ENCODE data around the gene MAPK14.

The MAPK14 gene

DNA sequence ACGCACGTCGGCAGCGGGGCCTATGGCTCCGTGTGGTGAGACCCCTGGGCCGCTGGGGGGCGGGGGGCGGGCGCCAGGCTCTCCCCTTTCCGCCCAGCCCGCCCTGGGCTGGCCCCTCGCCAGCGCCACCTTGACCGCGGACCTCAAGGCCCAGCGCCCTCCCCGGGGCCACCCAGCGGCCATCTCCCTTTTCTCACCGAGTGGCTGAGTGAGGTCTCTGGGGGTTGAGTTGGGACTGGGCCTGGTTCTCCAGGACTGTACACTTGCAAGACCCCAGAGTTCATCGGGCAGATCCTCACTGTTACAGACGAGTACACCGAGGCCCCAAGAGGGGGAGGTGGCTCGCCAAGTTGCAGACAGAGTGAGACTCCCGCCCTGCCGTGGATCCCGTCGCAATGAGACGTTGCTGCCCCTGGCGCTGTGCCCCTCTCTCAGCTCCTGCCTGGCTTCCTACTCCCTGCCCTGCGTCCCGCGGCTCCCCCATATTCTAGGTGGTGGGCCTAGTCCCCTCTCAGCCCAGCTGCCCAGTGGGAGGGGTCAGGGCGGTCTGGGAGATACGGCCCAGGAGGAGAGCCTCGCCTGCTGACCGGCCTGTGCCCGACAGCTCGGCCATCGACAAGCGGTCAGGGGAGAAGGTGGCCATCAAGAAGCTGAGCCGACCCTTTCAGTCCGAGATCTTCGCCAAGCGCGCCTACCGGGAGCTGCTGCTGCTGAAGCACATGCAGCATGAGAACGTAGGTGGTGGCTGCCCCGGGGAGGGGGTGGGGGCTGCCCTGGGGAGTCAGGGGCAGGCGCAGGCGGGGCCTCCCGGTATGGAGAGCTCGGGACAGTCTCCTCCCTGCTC is 103.3 kb downstream of the MAPK14 start:
- no peak for TF ChIP-seq JUND (IDR thresholded peaks at IDR 0.05; ENCODE audit: low read depth)
- peak; percentile 73 to 81 for DNase-seq (ENCODE audit: low read depth in 1 of 2, low spot score in 1 of 2)
- in situ Hi-C loops (cut with HindIII; ENCODE audit: low pct_unique_long_range_greater_than_20kb, low sequenced_read_pairs): no loop called here

DNA sequence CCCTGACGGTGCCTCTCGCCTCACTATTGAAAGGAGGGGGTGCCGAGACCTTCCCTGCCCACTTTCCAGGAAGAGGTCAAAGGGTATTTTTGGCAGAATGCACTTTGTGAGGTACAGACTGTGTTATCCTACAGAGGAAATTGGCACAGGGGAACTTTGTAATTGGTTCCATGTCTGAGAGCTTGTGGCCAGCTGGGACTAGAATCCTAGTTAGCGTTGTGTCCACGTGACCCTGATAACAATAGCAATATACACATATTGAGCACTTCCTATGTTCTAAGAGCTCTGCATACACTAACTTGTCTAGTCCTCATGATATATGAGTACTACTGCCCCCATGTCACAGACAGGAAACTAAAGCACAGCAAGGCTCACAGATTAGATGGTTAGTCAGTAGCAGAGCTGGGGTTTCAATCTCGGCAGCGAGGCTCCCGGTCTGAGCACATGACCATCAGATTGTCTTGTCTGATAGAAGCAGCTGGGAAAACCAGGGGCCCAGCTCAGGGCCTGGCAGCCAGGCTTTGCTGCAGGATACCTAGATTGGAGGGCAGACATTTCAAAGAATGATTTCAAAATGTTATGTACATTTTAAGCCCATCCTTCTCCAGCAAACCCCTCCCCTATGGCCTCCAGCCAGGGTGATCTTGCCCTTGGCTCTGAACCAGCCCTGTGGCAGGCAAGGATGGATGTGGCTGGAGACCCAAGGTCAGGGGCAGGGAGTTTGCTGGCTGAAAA is 104.1 kb downstream of the MAPK14 start:
- in situ Hi-C loops (cut with HindIII; ENCODE audit: low pct_unique_long_range_greater_than_20kb, low sequenced_read_pairs): no loop called here
- DNase-seq (ENCODE audit: low read depth in 1 of 2, low spot score in 1 of 2): peak in 1 of 2 experiments; percentile 33

GRCh38 chr6:36132246-36132895 is 104.8 kb downstream of the MAPK14 start:
- in situ Hi-C loops (cut with HindIII; ENCODE audit: low pct_unique_long_range_greater_than_20kb, low sequenced_read_pairs): no loop called here
- no peak for TF ChIP-seq JUND (IDR thresholded peaks at IDR 0.05; ENCODE audit: low read depth)
- DNase-seq (ENCODE audit: low read depth in 1 of 2, low spot score in 1 of 2): no peak

More for the DNA sequence above, 104.1 kb downstream of the MAPK14 start:
- no peak for TF ChIP-seq JUND (IDR thresholded peaks at IDR 0.05; ENCODE audit: low read depth)

GRCh38 chr6:36133148-36133547 is 105.5 kb downstream of the MAPK14 start:
- in situ Hi-C loops (cut with HindIII; ENCODE audit: low pct_unique_long_range_greater_than_20kb, low sequenced_read_pairs): no loop called here
- TF ChIP-seq JUND (IDR thresholded peaks at IDR 0.05; ENCODE audit: low read depth): no peak
- no peak for DNase-seq (ENCODE audit: low read depth in 1 of 2, low spot score in 1 of 2)

DNA sequence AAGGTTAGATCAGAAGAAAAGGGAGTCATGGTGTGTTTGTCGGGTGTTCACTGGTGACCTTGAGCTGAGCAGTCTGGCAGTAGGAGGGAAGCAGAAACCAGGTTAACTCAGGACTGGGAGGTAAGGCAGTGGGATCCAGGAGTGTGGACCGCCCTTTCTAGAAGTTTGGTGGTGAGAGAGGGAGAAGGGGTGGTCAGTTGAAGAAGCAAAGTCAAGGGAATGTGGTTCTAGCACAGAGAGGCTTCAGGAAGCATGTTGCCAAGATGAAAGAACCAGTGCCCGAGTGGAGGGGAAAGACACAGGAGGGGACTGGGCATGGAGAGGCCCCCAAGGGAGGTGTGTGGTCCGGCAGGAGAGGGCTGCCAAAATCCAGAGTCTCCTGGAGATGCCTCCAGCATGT is 106.3 kb downstream of the MAPK14 start:
- DNase-seq (ENCODE audit: low read depth in 1 of 2, low spot score in 1 of 2): no peak
- in situ Hi-C loops (cut with HindIII; ENCODE audit: low pct_unique_long_range_greater_than_20kb, low sequenced_read_pairs): no loop called here
- no peak for TF ChIP-seq JUND (IDR thresholded peaks at IDR 0.05; ENCODE audit: low read depth)

DNA sequence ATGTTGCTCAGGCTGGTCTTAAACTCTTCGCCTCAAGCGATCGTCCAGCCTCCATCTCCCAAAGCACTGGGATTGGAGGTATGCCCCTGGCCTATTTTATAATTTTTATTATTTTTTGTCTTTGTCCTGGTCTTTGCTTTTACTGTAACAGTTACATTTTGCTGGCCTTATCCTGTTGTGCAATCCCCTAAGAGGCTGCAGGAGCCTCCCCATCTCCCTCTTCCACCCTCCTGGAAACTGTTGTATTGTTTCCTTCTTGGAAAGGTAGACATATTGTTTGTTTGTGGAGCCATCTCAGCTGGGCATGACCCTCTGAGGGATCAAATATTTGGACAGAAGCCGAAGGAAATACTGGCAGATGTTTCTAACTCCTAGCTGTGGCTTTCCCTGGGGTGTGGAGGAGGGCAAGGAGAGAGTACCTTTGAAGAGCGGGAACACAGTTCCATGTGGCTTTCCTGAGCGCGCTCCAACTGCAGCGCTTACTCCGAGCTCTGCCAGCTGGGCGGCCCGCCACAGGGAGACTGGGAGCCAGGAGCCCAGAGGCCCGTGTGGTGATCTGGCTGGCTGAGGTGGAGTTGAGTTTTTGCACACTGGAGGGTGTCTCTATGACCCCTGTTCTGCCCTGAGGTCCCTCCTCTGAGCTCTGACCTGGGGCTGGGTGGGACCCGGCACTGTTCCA is 107.6 kb downstream of the MAPK14 start:
- no peak for DNase-seq (ENCODE audit: low read depth in 1 of 2, low spot score in 1 of 2)
- in situ Hi-C loops (cut with HindIII; ENCODE audit: low pct_unique_long_range_greater_than_20kb, low sequenced_read_pairs): no loop called here
- no peak for TF ChIP-seq JUND (IDR thresholded peaks at IDR 0.05; ENCODE audit: low read depth)

DNA sequence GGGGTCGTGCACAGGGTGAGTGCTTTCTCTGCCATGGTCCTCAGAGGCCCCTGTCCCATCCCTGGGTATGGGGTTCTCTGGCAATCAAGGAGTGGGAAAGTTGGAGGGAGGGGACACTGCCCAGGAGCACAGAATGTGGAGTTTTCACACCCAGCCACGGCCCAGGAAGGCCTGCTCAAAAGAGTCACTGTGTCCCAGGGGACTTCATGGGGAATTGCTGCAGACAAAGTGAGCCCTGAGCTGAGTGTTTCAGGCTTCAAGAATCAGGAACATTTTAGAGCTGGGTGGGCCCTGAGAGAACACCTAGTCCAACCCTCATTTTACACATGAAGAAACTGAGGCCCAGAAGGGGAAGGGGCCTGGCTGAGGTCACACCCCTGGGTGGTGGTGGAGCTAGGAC is 108.4 kb downstream of the MAPK14 start:
- DNase-seq (ENCODE audit: low read depth in 1 of 2, low spot score in 1 of 2): no peak
- no peak for TF ChIP-seq JUND (IDR thresholded peaks at IDR 0.05; ENCODE audit: low read depth)
- in situ Hi-C loops (cut with HindIII; ENCODE audit: low pct_unique_long_range_greater_than_20kb, low sequenced_read_pairs): no loop called here

GRCh38 chr6:36136551-36136950 is 108.9 kb downstream of the MAPK14 start:
- no peak for TF ChIP-seq JUND (IDR thresholded peaks at IDR 0.05; ENCODE audit: low read depth)
- in situ Hi-C loops (cut with HindIII; ENCODE audit: low pct_unique_long_range_greater_than_20kb, low sequenced_read_pairs): no loop called here
- no peak for DNase-seq (ENCODE audit: low read depth in 1 of 2, low spot score in 1 of 2)

DNA sequence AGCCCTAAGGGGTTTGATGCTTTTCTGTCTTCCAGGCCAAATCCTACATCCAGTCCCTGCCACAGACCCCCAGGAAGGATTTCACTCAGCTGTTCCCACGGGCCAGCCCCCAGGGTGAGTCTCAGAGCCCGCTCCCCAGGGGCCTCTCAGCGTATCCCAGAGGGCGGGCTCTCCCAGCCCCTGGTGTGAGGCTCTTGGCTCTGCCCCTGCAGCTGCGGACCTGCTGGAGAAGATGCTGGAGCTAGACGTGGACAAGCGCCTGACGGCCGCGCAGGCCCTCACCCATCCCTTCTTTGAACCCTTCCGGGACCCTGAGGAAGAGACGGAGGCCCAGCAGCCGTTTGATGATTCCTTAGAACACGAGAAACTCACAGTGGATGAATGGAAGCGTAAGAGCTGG is 111.1 kb downstream of the MAPK14 start:
- no peak for TF ChIP-seq JUND (IDR thresholded peaks at IDR 0.05; ENCODE audit: low read depth)
- DNase-seq (ENCODE audit: low read depth in 1 of 2, low spot score in 1 of 2): no peak
- in situ Hi-C loops (cut with HindIII; ENCODE audit: low pct_unique_long_range_greater_than_20kb, low sequenced_read_pairs): no loop called here

- in situ Hi-C loops (cut with HindIII; ENCODE audit: low pct_unique_long_range_greater_than_20kb, low sequenced_read_pairs): no loop called here
- no peak for TF ChIP-seq JUND (IDR thresholded peaks at IDR 0.05; ENCODE audit: low read depth)
- DNase-seq (ENCODE audit: low read depth in 1 of 2, low spot score in 1 of 2): peak in 1 of 2 experiments; percentile 56
These were observed 111.8 kb downstream of the MAPK14 start for GRCh38 chr6:36139431-36139830.

- DNase-seq (ENCODE audit: low read depth in 1 of 2, low spot score in 1 of 2): no peak
- TF ChIP-seq JUND (IDR thresholded peaks at IDR 0.05; ENCODE audit: low read depth): no peak
- in situ Hi-C loops (cut with HindIII; ENCODE audit: low pct_unique_long_range_greater_than_20kb, low sequenced_read_pairs): no loop called here
These were observed 112.5 kb downstream of the MAPK14 start for GRCh38 chr6:36139991-36140710.

GRCh38 chr6:36141091-36141490 is 113.5 kb downstream of the MAPK14 start:
- no peak for DNase-seq (ENCODE audit: low read depth in 1 of 2, low spot score in 1 of 2)
- in situ Hi-C loops (cut with HindIII; ENCODE audit: low pct_unique_long_range_greater_than_20kb, low sequenced_read_pairs): no loop called here
- TF ChIP-seq JUND (IDR thresholded peaks at IDR 0.05; ENCODE audit: low read depth): no peak

All from T47D (cell line).